IPS-18a (cell line): ENCODE measurements around the gene BCL2L13.
"Not testable (repeated sequence)": the region's sequence is repeated elsewhere in the genome, so short reads cannot be mapped to it uniquely, and the experiment has no call there.

Experiments used
- H3K27ac ChIP-seq: one replicate; pipeline ENCODE4 v1.5.1; 2013; ENCODE audit warnings: low read length
- H3K27me3 ChIP-seq: one replicate; pipeline ENCODE4 v1.6.1; 2013; ENCODE audit warnings: mild to moderate bottlenecking, low read length; ENCODE audit not compliant: control insufficient read depth, insufficient read depth
- H3K36me3 ChIP-seq: one replicate; pipeline ENCODE4 v1.6.1; 2013; ENCODE audit warnings: low read depth, low read length; ENCODE audit not compliant: control insufficient read depth
- H3K4me1 ChIP-seq: one replicate; pipeline ENCODE4 v1.6.1; 2013; ENCODE audit warnings: low read depth, low read length; ENCODE audit not compliant: control insufficient read depth
- H3K4me3 ChIP-seq: one replicate; pipeline ENCODE4 v1.5.1; 2013; ENCODE audit warnings: low read length
- H3K9ac ChIP-seq: one replicate; pipeline ENCODE4 v1.6.1; 2013; ENCODE audit warnings: mild to moderate bottlenecking, low read length, moderate library complexity
- H3K9me3 ChIP-seq: one replicate; pipeline ENCODE4 v1.6.1; 2013; ENCODE audit warnings: low read depth, low read length; ENCODE audit not compliant: control insufficient read depth

Gene BCL2L13

DNA sequence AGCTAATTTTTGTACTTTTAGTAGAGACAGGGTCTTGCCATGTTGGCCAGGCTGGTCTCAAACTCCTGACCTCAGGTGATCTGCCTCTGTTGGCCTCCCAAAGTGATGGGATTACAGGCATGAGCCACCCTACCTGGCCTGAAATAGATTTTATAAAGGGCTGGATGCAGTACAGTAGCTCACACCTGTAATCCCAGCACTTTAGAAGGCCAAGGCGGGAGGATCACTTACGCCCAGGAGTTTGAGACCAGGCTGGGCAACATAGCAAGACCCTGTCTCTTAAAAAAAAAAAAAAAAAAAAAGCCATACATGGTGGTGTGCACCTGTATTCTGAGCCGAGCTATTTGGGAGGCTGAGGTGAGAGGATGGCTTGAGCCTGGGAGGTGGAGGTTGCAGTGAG lies 59.7 kb downstream of the BCL2L13 start:
- not testable (repeated sequence) for H3K27ac ChIP-seq, H3K9me3 ChIP-seq, H3K27me3 ChIP-seq, H3K4me3 ChIP-seq, H3K9ac ChIP-seq, H3K36me3 ChIP-seq
- peaks cover 17% of the 10 kb centered on the region for H3K4me1 ChIP-seq

DNA sequence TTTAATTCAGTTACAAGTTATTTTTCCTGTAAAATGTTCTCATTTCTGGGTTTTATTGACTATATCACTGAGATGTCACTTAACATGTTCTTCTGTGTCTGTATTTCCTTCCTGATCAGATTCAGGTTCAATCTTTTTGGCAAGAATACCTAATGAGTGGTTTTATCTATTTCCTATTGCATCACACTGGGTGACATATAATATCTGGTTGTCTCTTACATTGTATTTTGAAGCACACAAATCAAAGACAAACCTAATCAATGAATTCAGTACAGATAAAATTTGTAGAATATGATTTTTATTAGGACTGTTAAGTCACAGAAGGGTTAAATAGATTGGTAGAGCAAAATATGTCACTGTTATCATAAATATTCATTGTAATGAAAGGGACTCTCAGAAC lies 60.4 kb downstream of the BCL2L13 start:
- Histone ChIP-seq H3K4me1 (peaks cover 17% of the 10 kb centered on the region), H3K9me3 (no peaks in the 10 kb centered on the region), H3K27ac (no peak overlapping the region), H3K4me3 (no peak overlapping the region), H3K36me3 (peaks cover 3% of the 10 kb centered on the region), H3K27me3 (no peaks in the 10 kb centered on the region), H3K9ac (no peak overlapping the region)

DNA sequence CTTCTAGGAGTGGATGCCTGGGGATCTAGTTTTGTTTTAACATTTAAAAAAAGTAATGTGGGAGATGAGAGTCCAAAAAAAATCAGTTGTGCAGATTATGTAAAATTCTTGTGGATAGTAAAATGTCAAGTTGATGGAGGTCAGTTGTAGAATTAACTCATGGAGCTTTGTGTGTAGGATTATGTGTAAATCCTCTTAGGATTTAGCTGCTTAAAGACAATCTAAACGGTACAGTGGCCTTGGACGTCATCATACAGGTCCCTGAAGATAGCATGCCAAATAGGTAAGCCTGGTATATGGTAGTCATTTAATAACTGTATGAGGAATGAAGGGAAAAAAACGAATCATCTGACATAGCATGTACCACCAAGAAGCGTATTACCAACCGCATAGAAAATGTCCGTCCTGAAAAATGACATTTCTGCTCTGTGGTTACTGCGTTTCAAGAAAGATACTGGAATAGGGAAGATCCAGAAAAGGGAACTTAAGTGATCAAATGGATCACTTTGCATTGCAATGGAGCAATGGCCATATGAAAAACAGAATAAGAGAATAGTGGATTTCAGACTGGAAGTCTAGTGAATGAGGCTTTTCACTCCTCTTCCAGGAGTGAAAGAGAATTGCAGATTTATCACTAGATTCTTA lies 61.3 kb downstream of the BCL2L13 start:
- Histone ChIP-seq H3K27ac (no peak overlapping the region), H3K9ac (no peak overlapping the region), H3K27me3 (no peaks in the 10 kb centered on the region), H3K4me3 (no peak overlapping the region), H3K9me3 (no peaks in the 10 kb centered on the region), H3K4me1 (peaks cover 17% of the 10 kb centered on the region), H3K36me3 (peaks cover under 1% of the 10 kb centered on the region)

DNA sequence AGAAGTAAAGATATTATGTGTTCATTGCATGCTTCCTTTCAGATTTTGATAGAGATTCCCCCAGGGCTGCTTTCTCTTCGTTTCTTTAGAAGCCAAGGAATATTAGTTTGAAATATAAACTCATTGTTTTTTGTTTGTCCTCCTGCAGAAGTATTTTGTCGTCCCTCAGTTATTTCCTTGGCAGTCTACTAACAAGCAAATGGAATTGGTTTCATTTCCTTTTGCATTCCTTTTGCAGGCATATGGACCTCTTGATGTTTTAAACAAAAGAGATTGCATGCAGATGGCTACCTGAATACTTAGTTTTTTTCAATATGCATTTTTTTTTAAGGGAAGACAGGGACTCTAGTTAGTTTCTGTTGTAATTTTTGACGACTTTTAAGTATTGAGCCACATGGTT lies 62.2 kb downstream of the BCL2L13 start:
- no peak overlapping the region for H3K9ac ChIP-seq
- H3K36me3 ChIP-seq: no peaks in the 10 kb centered on the region
- H3K4me3 ChIP-seq: peak overlapping the region; percentile 2
- no peaks in the 10 kb centered on the region for H3K9me3 ChIP-seq
- H3K27ac ChIP-seq: no peak overlapping the region
- H3K27me3 ChIP-seq: no peaks in the 10 kb centered on the region
- H3K4me1 ChIP-seq: peaks cover 17% of the 10 kb centered on the region

DNA sequence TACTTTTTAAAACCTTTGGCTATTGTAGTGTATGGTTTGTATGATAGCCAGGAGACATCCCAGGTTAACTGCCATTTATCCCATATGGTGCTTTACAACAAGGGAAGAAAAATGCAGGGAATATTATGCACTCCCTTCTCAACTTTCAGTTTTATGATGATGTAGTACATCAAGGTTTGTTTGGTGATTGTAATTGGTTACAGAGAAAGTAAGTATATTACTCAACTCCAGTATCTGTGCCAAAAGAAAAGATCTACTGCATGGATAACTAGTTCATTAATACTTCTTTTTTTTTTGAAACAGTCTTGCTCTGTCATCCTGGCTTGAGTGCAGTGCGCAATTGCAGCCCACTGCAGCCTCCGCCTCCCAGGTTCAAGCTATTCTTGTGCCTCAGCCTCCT lies 65.3 kb downstream of the BCL2L13 start:
- Histone ChIP-seq H3K27me3 (no peaks in the 10 kb centered on the region), H3K4me1 (peaks cover 19% of the 10 kb centered on the region), H3K9ac (no peak overlapping the region), H3K4me3 (no peak overlapping the region), H3K9me3 (no peaks in the 10 kb centered on the region), H3K36me3 (no peaks in the 10 kb centered on the region), H3K27ac (no peak overlapping the region)

DNA sequence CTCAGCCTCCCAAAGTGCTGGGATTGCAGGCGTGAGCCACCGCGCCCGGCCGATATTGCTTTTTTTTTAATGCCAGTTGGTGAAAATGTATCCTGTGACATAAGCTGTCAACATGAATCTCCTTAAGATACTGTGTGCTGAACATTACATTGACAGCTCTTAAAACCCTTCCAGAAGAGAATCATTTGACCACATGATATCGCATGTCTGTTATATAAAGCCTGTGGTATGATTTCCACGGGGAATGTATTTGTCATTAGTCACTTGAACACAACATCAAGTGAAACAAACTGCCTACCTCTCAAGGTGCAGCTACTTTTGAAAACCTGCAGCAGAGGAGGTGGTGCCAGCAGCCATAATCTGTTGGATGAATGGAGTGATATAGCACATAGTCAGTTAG lies 67.0 kb downstream of the BCL2L13 start:
- no peak overlapping the region for H3K9ac ChIP-seq
- peaks cover 9% of the 10 kb centered on the region for H3K4me1 ChIP-seq
- H3K4me3 ChIP-seq: no peak overlapping the region
- no peak overlapping the region for H3K27ac ChIP-seq
- H3K9me3 ChIP-seq: no peaks in the 10 kb centered on the region
- H3K27me3 ChIP-seq: no peaks in the 10 kb centered on the region
- no peaks in the 10 kb centered on the region for H3K36me3 ChIP-seq

DNA sequence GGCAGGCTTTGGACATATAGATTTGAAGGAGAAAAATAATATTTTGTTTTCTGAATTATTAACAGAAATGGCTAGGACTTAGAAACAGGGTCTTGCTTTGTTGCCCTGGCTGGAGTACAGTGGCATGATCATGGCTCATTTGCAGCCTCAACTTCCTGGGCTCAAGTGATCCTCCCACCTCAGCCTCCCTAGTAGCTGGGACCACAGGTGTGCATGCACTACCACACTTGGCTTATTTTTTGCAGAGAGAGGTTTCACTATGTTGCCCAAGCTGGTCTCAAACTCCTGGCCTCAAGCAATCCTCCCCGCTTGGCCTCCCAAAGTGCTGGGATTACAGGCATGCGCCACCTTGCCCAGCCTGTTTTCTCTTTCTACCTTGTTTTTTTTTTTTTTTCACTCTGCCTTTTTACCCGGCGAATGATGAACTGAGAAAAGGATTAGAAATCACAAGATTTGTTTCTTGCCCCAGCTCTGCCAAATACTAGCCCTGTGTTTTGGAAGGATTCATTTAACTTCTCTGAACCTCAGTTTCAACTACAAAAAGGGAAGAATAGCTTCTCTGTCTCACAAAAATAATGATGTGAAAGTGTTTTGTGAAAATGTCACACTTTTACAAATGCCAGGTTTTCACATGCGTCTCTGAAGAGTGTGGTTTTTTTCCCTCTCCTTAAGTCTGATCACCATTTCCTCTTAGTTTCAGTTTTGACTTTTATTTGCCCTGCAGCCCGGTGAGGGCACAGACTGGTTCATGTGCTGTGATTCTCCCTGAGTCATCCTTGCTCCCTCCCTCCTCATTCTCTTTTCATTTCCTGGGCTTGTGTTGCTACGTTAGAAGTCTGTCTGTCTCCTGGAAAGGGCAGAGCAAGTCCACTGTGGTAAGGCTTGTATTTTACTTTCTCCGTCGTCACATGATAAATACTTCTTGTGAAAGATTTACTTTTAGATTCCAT lies 67.7 kb downstream of the BCL2L13 start:
- Histone ChIP-seq H3K4me1 (peaks cover 3% of the 10 kb centered on the region), H3K27me3 (no peaks in the 10 kb centered on the region), H3K4me3 (no peak overlapping the region), H3K9me3 (no peaks in the 10 kb centered on the region), H3K9ac (no peak overlapping the region), H3K36me3 (no peaks in the 10 kb centered on the region), H3K27ac (no peak overlapping the region)

DNA sequence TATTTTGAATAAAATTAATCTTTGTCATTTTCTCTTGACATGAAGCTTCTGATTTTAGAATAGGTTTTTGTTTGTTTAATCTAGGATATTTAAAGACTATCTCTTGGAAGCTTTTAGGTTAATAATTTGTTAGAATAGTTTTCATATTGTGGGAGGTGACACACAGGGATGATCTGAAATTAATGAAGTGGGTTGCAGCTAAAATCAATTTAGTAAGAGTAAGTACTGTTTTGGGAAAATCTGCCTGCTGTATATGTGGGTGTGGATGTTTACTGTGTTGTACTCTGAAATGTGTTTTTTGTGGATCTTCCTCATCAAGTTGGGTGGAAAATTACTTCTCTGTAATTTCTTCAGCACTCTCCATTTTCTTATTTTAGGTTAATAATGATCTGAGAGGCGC lies 68.4 kb downstream of the BCL2L13 start:
- H3K36me3 ChIP-seq: no peaks in the 10 kb centered on the region
- H3K27ac ChIP-seq: no peak overlapping the region
- no peak overlapping the region for H3K4me3 ChIP-seq
- H3K27me3 ChIP-seq: no peaks in the 10 kb centered on the region
- peaks cover 3% of the 10 kb centered on the region for H3K4me1 ChIP-seq
- no peaks in the 10 kb centered on the region for H3K9me3 ChIP-seq
- H3K9ac ChIP-seq: no peak overlapping the region

DNA sequence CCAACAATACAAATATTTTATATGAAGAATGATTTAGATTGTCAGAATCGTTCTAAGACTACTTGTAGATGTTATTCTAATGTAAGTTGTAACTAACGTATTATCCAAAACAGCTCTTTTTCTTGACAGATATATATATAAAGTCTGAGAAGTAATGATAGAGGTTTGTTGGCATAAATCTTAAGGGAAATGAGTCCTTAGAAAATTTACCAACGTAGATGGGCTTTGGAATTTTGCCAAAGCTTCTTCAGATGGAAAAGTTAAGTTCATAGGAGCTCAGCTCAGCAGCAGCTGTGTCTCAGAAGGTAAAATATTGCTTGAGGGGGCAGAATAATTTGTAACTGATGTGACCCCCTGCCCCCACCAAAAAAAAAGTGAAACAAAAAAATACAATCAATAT lies 69.0 kb downstream of the BCL2L13 start:
- peaks cover 3% of the 10 kb centered on the region for H3K4me1 ChIP-seq
- H3K9me3 ChIP-seq: no peaks in the 10 kb centered on the region
- no peaks in the 10 kb centered on the region for H3K36me3 ChIP-seq
- no peak overlapping the region for H3K9ac ChIP-seq
- H3K4me3 ChIP-seq: no peak overlapping the region
- no peak overlapping the region for H3K27ac ChIP-seq
- H3K27me3 ChIP-seq: no peaks in the 10 kb centered on the region

DNA sequence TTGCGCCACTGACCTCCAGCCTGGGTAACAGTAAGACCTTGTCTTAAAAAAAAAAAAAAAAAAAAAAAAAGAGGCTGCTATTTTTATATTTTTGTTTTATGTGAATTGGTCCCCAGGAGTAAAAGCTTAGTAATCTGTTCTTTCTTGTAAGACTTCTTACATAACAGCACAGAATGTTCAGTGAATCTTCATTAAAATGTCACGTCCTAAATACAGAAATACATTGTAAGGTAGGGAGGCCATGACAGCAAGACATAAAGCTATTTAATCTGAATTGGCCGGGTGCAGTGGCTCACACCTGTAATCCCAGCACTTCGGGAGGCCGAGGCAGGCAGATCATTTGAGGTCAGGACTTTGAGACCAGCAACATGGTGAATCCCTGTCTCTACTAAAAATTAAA lies 71.5 kb downstream of the BCL2L13 start:
- no peaks in the 10 kb centered on the region for H3K27me3 ChIP-seq
- H3K36me3 ChIP-seq: no peaks in the 10 kb centered on the region
- no peak overlapping the region for H3K9ac ChIP-seq
- H3K4me1 ChIP-seq: peaks cover 3% of the 10 kb centered on the region
- no peak overlapping the region for H3K4me3 ChIP-seq
- no peaks in the 10 kb centered on the region for H3K9me3 ChIP-seq
- H3K27ac ChIP-seq: no peak overlapping the region

DNA sequence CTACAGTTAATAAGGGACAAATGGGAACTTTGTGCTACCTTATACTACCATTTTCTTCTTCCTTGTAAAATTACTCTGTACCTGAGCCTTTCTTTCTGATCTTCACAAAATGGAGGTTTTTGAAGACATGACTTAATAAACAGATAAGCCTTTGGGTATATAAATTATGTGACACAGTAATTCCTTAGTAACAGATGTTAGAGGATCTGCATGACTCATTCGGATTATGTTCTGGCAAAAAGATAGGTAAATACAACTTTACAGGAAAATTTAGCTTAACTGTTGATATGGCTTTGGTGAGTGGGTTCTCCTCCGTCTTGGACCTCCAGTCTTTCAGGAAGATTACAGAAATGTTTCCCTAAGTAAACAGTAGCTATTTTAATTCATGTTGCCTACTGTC lies 73.9 kb downstream of the BCL2L13 start:
- Histone ChIP-seq H3K27ac (no peak overlapping the region), H3K36me3 (no peaks in the 10 kb centered on the region), H3K4me3 (no peak overlapping the region), H3K9me3 (no peaks in the 10 kb centered on the region), H3K4me1 (no peaks in the 10 kb centered on the region), H3K9ac (no peak overlapping the region), H3K27me3 (no peaks in the 10 kb centered on the region)

DNA sequence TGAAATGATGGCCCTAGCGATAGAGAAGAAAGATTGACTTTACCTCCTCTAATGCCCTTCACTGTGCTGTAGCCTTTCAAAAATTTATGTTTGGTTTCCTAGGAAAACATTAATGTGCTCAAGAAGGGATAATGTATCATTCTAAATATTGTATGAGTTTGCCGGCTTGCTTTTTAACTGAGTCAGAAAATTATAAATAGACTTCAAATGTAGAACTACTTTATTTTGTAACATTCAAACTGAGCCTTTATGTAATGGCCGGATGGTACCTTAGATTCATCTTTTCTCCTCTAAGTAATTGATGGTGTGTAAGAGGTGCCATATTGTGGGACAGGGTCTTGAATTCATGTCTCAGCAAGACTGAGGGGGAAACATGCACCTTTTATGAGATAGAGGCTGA lies 78.0 kb downstream of the BCL2L13 start:
- no peak overlapping the region for H3K4me3 ChIP-seq
- H3K27ac ChIP-seq: no peak overlapping the region
- no peak overlapping the region for H3K9ac ChIP-seq
- H3K4me1 ChIP-seq: no peaks in the 10 kb centered on the region
- H3K36me3 ChIP-seq: no peaks in the 10 kb centered on the region
- H3K27me3 ChIP-seq: no peaks in the 10 kb centered on the region
- no peaks in the 10 kb centered on the region for H3K9me3 ChIP-seq
